GM15510 (cell line): Measurements from ENCODE around the gene SLC25A5.

Experiments
- POLR2A ChIP-seq: IDR thresholded peaks from 3 replicates; pipeline ENCODE4 v1.6.1; 2011; ENCODE audit warnings: borderline replicate concordance; ENCODE audit not compliant: insufficient read length; ENCODE audit errors: extremely low read depth

Gene SLC25A5

GRCh38 chrX:119467842-119468550, at the start of gene SLC25A5:
Gene SLC25A5, plus strand, starts transcription at chrX:119468444. Its CDS starts 72 bp downstream, at chrX:119468516.
- peak; percentile 88 for TF ChIP-seq POLR2A

- TF ChIP-seq POLR2A: no peak
Observed at GRCh38 chrX:119419146-119419545, 49.1 kb upstream of the SLC25A5 start.

- TF ChIP-seq POLR2A: no peak
Observed at GRCh38 chrX:119419898-119420297, 48.3 kb upstream of the SLC25A5 start.

- no peak for TF ChIP-seq POLR2A
Observed at GRCh38 chrX:119421016-119421705, 47.1 kb upstream of the SLC25A5 start.

- TF ChIP-seq POLR2A: no peak
Observed at GRCh38 chrX:119423631-119424030, 44.6 kb upstream of the SLC25A5 start.

GRCh38 chrX:119424999-119425398, 43.2 kb upstream of the SLC25A5 start:
- TF ChIP-seq POLR2A: no peak

GRCh38 chrX:119427024-119427794, 41.0 kb upstream of the SLC25A5 start:
- TF ChIP-seq POLR2A: no peak

- TF ChIP-seq POLR2A: no peak
Observed at GRCh38 chrX:119427795-119428185, 40.5 kb upstream of the SLC25A5 start.

GRCh38 chrX:119429471-119429870, 38.8 kb upstream of the SLC25A5 start:
- no peak for TF ChIP-seq POLR2A

GRCh38 chrX:119442286-119442685, 26.0 kb upstream of the SLC25A5 start:
- TF ChIP-seq POLR2A: no peak

GRCh38 chrX:119453202-119453601, 15.0 kb upstream of the SLC25A5 start:
- TF ChIP-seq POLR2A: no peak

- TF ChIP-seq POLR2A: no peak
Observed at GRCh38 chrX:119455264-119455663, 13.0 kb upstream of the SLC25A5 start.

- TF ChIP-seq POLR2A: no peak
Observed at GRCh38 chrX:119459181-119459580, 9.1 kb upstream of the SLC25A5 start.

- TF ChIP-seq POLR2A: no peak
Observed at GRCh38 chrX:119465555-119465954, 2.7 kb upstream of the SLC25A5 start.

GRCh38 chrX:119466970-119467369, 1.3 kb upstream of the SLC25A5 start:
- TF ChIP-seq POLR2A: no peak
